ENCODE results near the gene KMT2B.
A peak's percentile ranks its signal among the peaks of the same experiment; 100 is the strongest.

The KMT2B gene

DNA sequence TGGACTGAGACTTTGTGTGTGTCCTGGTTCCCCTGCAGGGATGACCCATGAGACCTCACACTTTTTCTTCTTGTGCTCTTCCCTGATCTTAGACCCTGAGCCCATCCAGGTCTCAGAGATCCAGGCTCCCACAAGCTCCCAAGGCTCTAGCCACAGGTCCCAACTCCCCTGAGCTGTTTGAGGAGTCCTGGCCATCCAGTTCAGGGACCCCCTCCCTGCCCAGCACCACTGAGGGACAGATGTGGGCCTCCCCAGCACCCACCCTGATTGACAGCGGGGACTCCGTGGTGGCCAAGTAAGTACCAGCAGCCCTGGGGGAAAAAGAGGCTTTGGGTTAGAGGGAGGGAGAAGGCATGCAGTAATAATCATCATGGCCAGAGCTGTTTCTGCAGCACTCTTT lies 41.9 kb downstream of the KMT2B start:
- TF ChIP-seq NFIC (IDR thresholded peaks at IDR 0.05) (no peak), YY1 (IDR thresholded peaks at IDR 0.05; ENCODE audit: low read depth) (no peak), EGR1 (IDR thresholded peaks at IDR 0.05) (no peak), CEBPB (IDR thresholded peaks at IDR 0.05) (no peak), EP300 (IDR thresholded peaks at IDR 0.05; ENCODE audit: borderline replicate concordance) (no peak), FOXM1 (IDR thresholded peaks at IDR 0.05; ENCODE audit: borderline replicate concordance, low read depth) (no peak), ZBTB7A (IDR thresholded peaks at IDR 0.05; ENCODE audit: low read depth) (no peak), TAF1 (IDR thresholded peaks at IDR 0.05; ENCODE audit: low read depth) (no peak), TCF12 (IDR thresholded peaks at IDR 0.05; ENCODE audit: low read depth) (no peak), CREB1 (IDR thresholded peaks at IDR 0.05; ENCODE audit: low read depth) (no peak), RAD21 (IDR thresholded peaks at IDR 0.05; ENCODE audit: low read depth) (no peak)
- TF ChIP-seq, protein P1, sequence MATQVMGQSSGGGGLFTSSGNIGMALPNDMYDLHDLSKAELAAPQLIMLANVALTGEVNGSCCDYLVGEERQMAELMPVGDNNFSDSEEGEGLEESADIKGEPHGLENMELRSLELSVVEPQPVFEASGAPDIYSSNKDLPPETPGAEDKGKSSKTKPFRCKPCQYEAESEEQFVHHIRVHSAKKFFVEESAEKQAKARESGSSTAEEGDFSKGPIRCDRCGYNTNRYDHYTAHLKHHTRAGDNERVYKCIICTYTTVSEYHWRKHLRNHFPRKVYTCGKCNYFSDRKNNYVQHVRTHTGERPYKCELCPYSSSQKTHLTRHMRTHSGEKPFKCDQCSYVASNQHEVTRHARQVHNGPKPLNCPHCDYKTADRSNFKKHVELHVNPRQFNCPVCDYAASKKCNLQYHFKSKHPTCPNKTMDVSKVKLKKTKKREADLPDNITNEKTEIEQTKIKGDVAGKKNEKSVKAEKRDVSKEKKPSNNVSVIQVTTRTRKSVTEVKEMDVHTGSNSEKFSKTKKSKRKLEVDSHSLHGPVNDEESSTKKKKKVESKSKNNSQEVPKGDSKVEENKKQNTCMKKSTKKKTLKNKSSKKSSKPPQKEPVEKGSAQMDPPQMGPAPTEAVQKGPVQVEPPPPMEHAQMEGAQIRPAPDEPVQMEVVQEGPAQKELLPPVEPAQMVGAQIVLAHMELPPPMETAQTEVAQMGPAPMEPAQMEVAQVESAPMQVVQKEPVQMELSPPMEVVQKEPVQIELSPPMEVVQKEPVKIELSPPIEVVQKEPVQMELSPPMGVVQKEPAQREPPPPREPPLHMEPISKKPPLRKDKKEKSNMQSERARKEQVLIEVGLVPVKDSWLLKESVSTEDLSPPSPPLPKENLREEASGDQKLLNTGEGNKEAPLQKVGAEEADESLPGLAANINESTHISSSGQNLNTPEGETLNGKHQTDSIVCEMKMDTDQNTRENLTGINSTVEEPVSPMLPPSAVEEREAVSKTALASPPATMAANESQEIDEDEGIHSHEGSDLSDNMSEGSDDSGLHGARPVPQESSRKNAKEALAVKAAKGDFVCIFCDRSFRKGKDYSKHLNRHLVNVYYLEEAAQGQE (IDR thresholded peaks at IDR 0.05; ENCODE audit: low read depth): no peak

DNA sequence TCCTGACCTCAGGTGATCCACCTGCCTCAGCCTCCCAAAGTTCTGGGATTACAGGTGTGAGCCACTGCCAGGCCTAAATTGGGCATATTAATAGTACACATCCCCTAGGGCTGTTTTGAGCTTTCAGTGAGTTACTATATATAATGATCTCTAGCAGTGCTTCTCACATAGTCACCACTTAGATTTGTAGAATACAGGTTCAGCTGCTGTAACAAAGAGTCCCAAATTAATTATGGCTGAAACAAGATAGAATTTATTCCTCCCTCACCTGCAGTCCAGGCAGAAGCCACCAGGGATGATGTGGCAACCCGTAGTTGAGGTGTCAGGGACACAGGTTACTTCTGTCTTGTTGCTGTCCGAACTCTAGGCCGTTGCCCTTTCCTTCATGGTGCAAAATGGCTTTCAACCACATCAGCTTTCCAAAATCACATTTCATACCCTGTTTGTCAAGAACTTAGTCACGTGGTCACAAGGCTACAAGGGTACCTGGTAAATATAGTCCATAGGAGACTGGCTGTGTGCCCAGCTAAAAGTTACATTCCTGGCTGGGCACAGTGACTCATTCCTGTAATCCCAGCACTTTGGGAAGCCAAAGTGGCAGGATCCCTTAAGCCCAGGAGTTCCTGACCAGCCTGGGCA lies 43.0 kb downstream of the KMT2B start:
- TF ChIP-seq, protein P2, sequence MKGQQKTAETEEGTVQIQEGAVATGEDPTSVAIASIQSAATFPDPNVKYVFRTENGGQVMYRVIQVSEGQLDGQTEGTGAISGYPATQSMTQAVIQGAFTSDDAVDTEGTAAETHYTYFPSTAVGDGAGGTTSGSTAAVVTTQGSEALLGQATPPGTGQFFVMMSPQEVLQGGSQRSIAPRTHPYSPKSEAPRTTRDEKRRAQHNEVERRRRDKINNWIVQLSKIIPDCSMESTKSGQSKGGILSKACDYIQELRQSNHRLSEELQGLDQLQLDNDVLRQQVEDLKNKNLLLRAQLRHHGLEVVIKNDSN (IDR thresholded peaks at IDR 0.05): peak; percentile 17; the same call in 1 of the 2 replicates
- no peak for TF ChIP-seq EP300 (IDR thresholded peaks at IDR 0.05; ENCODE audit: borderline replicate concordance)

DNA sequence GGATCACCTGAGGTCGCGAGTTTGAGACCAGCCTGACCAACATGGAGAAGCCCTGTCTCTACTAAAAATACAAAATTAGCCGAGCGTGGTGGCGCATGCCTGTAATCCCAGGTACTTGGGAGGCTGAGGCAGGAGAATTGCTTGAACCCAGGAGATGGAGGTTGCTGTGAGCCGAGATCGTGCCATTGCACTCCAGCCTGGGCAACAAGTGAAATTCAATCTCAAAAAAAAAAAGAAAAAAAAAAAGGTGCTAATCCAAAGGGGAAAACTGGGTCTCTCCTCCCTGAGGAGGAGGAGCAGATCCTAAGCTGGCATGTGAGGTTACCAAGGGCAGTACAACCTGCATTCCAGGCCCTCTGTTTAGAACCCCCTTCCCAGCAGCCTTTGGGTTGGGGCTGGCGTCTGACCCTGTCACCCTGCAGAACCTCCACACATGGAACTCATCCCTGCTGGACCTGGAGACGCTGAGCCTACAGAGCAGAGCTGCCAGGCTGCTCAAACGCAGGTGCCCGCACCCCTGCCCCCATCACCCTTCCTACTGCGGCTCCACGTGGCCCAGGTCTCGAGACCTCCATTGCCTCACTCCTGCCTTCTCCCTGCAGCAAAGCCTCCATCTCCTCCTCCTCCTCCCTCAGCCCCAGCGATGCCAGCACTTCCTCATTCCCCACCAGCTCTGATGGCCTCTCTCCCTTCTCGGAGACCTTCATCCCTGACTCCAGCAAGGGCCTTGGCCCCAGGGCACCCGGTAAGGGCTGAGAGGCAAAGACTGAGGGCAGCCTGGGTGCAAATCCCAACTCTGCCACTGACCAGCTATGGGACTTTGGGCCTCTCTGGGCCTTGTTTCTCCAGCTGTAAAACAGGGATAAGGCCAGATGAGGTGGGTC lies 46.9 kb downstream of the KMT2B start:
- TF ChIP-seq, protein P3, sequence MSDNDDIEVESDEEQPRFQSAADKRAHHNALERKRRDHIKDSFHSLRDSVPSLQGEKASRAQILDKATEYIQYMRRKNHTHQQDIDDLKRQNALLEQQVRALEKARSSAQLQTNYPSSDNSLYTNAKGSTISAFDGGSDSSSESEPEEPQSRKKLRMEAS (IDR thresholded peaks at IDR 0.05): no peak
- TF ChIP-seq TCF12 (IDR thresholded peaks at IDR 0.05; ENCODE audit: low read depth): no peak

DNA sequence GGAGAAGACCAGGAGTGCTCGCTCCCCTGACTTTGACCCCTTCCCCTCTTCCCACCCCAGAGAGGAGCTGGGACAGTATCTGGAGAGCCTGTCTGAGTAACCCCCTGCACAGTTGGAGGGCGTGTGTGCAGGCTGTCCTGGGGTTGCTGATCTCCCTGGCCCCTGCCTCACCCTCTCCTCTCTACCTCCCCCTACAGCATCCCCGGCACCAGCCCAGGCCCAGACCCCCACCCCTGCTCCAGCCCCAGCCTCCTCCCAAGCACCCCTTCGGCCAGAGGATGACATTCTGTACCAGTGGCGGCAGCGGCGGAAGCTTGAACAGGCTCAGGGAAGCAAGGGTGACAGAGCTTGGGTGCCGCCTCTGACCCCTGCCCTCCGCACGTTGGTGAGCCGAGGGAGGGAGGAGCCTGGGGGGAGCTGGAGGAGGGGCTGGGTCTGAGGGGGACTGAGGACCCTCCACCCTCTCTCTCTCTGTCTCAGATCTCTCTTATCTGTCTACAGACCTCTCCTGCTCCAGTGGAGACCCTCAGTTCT lies 48.8 kb downstream of the KMT2B start:
- TF ChIP-seq TAF1 (IDR thresholded peaks at IDR 0.05; ENCODE audit: low read depth): no peak
- TF ChIP-seq, protein P3 (IDR thresholded peaks at IDR 0.05): no peak
- TF ChIP-seq NFIC (IDR thresholded peaks at IDR 0.05): no peak
- no peak for TF ChIP-seq CREB1 (IDR thresholded peaks at IDR 0.05; ENCODE audit: low read depth)
- TF ChIP-seq RAD21 (IDR thresholded peaks at IDR 0.05; ENCODE audit: low read depth): no peak
- no peak for TF ChIP-seq YY1 (IDR thresholded peaks at IDR 0.05; ENCODE audit: low read depth)
- TF ChIP-seq, protein P2 (IDR thresholded peaks at IDR 0.05): no peak
- no peak for TF ChIP-seq CEBPB (IDR thresholded peaks at IDR 0.05)
- no peak for TF ChIP-seq EGR1 (IDR thresholded peaks at IDR 0.05)
- no peak for TF ChIP-seq ZBTB7A (IDR thresholded peaks at IDR 0.05; ENCODE audit: low read depth)
- no peak for TF ChIP-seq EP300 (IDR thresholded peaks at IDR 0.05; ENCODE audit: borderline replicate concordance)
- TF ChIP-seq TEAD4 (IDR thresholded peaks at IDR 0.05): no peak
- TF ChIP-seq FOXM1 (IDR thresholded peaks at IDR 0.05; ENCODE audit: borderline replicate concordance, low read depth): no peak
- no peak for TF ChIP-seq TCF12 (IDR thresholded peaks at IDR 0.05; ENCODE audit: low read depth)
- TF ChIP-seq, protein P1 (IDR thresholded peaks at IDR 0.05; ENCODE audit: low read depth): no peak

DNA sequence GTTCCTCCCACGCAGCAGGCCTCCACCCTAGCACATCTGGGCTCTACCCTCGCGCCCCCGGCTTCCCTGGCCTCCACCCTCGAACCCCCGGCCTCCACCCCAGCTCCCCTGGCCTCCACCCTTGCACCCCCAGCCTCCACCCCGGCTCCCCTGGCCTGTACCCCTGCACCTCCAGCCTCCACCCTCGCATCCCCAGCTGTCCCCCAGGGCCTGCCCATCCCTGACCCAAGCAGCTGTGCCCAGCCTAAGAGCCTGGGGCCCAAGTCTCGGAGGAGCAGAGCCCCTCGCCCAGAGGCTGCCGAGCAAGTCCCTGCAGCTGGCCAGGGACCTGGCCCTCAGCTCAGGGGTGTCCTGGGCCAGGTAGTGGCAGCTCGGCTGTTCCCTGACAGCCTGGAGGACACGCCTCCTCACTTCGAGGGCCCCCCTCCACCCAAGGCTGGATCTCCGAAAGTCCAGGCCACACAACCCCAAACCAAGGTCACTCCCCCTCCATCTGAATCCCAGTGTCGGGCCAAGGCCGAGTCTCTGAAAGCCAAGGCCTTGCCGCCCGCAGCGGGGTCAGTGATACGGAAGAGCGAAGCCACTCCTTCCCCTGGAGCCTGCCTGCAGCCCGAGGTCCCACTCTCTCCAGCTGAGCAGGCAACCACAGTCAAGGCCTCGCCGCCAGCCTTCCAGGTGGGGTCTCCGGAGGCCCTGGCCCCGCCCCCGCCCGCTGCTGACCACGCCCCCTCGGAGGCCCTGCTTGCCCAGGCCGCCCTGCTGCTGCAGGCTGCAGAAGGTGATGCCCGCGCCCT lies 49.7 kb downstream of the KMT2B start:
- TF ChIP-seq TEAD4 (IDR thresholded peaks at IDR 0.05) (no peak), FOXM1 (IDR thresholded peaks at IDR 0.05; ENCODE audit: borderline replicate concordance, low read depth) (no peak), YY1 (IDR thresholded peaks at IDR 0.05; ENCODE audit: low read depth) (no peak), CREB1 (IDR thresholded peaks at IDR 0.05; ENCODE audit: low read depth) (no peak), CEBPB (IDR thresholded peaks at IDR 0.05) (no peak), EGR1 (IDR thresholded peaks at IDR 0.05) (0 out of 2 replicates have a peak, but pooled peaks have one; percentile 18), TCF12 (IDR thresholded peaks at IDR 0.05; ENCODE audit: low read depth) (peak; percentile 62; the same call in 1 of the 2 replicates), RAD21 (IDR thresholded peaks at IDR 0.05; ENCODE audit: low read depth) (peak; percentile 19; the same call in 1 of the 2 replicates), NFIC (IDR thresholded peaks at IDR 0.05) (peak; percentile 33), TAF1 (IDR thresholded peaks at IDR 0.05; ENCODE audit: low read depth) (no peak), ZBTB7A (IDR thresholded peaks at IDR 0.05; ENCODE audit: low read depth) (no peak; the same call in 1 of the 2 replicates), EP300 (IDR thresholded peaks at IDR 0.05; ENCODE audit: borderline replicate concordance) (no peak)
- TF ChIP-seq, protein P3 (IDR thresholded peaks at IDR 0.05): peak; percentile 48
